SK-N-MC (cell line): ENCODE measurements around the gene AGBL1.
"Not testable (repeated sequence)": the region's sequence is repeated elsewhere in the genome, so short reads cannot be mapped to it uniquely, and the experiment has no call there.

Experiments
- DNase-seq: peaks from one replicate; pipeline ENCODE4 v3.0.0-alpha.2; 2011; ENCODE audit warnings: low read depth, low spot score
- H3K27ac ChIP-seq: fragments of 200-600 bp; sonication (generic); 2 replicates; pipeline ENCODE4 v1.5.1; 2016; ENCODE audit warnings: mixed run types
- H3K36me3 ChIP-seq: fragments of 200-600 bp; sonication (generic); 2 replicates; pipeline ENCODE4 v1.6.1; 2017; ENCODE audit warnings: antibody characterized with exemption, low read length, mixed read lengths; ENCODE audit not compliant: insufficient read depth
- H3K4me3 ChIP-seq: fragments of 200-600 bp; sonication (generic); 2 replicates; pipeline ENCODE4 v1.5.1; 2016
- H3K9ac ChIP-seq: fragments of 200-600 bp; sonication (generic); 2 replicates; pipeline ENCODE4 v1.8.0; 2017; ENCODE audit warnings: mixed run types, mixed read lengths; ENCODE audit not compliant: insufficient read length
- H3K9me3 ChIP-seq: fragments of 200-600 bp; sonication (generic); 2 replicates; pipeline ENCODE4 v1.6.1; 2017; ENCODE audit warnings: low read depth, mild to moderate bottlenecking, antibody characterized with exemption, low read length, moderate library complexity, mixed read lengths
- EZH2 ChIP-seq: fragments of 200-600 bp; sonication (generic); IDR thresholded peaks from one replicate; pipeline ENCODE4 v1.6.1; 2017; ENCODE audit warnings: antibody characterized with exemption
- FOXP2 ChIP-seq: optimal IDR thresholded peaks from 2 replicates; pipeline ENCODE3; 2011; ENCODE audit warnings: mild to moderate bottlenecking, moderate library complexity; ENCODE audit not compliant: insufficient read depth; ENCODE audit errors: extremely low read length, control extremely low read depth
- POLR2AphosphoS5 ChIP-seq: IDR thresholded peaks from 2 replicates; pipeline ENCODE4 v1.6.1; 2012; ENCODE audit warnings: mild to moderate bottlenecking, low read depth, low read length, borderline replicate concordance

AGBL1 gene

DNA sequence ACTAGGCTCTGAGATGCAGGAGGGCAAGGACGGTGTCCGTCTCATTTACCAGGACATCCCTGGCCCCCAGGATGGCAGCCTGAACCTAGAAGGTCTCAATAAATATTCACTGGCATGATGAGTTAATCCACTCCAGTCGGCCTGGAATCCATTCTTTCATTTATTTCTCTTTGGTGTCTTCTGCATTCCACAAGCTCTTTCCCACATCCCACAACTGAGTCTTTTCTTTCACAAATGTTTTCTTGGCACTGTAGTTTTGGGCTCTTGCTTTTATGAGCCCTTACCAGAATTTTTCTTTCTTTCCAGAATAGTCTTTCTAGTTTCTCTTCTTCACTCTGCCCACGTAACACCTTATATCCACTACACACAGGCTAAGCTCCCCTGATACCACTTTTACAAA is 778.0 kb downstream of the AGBL1 start:
- no peak overlapping the region for H3K4me3 ChIP-seq
- no peak overlapping the region for H3K27ac ChIP-seq
- TF ChIP-seq FOXP2 (no peak), EZH2 (no peak)
- no peak for DNase-seq
- H3K36me3 ChIP-seq = no peaks in the 10 kb centered on the region
- no peak overlapping the region for H3K9ac ChIP-seq
- H3K9me3 ChIP-seq = no peaks in the 10 kb centered on the region

DNA sequence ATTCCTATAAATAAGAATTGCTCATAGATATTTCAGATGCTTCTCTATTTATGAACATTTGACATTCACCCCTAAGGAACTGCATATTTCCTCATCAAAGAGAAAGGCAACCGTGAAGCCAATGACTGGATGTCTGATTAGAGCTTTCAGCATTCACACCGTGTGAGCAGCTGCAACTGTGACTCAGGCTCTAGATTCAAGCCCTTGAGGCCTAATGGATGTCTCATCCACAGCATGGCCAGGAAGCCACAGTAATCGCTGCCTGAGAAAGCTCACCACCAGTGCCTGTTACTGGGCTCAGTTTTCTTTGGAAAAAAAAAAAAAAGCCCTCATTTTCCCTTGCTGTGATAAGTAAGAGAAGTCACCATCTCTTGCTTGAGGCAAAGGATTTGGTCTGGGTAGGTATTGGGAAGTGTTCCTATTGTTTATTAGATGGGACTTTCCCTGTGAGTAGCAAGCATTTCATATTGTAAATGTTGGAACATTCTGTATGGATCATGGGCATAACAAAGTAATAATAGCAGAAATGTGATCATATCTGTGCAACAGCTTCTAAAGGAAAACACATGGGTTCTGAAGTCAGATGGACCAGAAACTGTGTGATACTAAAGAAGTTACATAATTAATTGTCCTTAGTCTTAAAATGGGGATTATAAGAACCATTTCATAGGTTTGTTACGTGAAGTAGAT is 783.7 kb downstream of the AGBL1 start:
- Histone ChIP-seq H3K4me3 (no peak overlapping the region), H3K9ac (no peak overlapping the region), H3K9me3 (no peaks in the 10 kb centered on the region), H3K27ac (no peak overlapping the region), H3K36me3 (no peaks in the 10 kb centered on the region)
- TF ChIP-seq POLR2AphosphoS5 (no peak), EZH2 (no peak), FOXP2 (no peak)
- DNase-seq = no peak

DNA sequence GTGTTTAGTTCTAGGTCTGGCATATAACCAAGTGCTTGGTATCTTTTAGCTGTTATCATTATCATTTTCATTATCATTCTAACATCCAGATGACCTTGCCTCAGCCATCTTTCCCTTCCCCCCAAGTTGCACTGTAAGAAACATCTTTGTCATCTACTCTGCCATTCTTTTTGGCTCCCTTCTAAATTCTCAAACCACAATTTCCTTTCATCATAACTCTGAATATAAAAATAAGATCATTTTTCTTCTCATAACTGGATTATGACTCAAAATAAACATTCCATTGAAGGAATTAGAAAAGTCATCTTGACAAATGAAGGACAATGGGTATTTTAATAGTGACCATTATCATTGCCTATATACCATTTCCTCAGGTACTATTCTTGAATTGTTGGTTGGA is 786.2 kb downstream of the AGBL1 start:
- H3K9me3 ChIP-seq = no peaks in the 10 kb centered on the region
- DNase-seq = no peak
- H3K27ac ChIP-seq = no peak overlapping the region
- no peak overlapping the region for H3K4me3 ChIP-seq
- H3K9ac ChIP-seq = no peak overlapping the region
- H3K36me3 ChIP-seq = no peaks in the 10 kb centered on the region
- no peak for TF ChIP-seq EZH2

DNA sequence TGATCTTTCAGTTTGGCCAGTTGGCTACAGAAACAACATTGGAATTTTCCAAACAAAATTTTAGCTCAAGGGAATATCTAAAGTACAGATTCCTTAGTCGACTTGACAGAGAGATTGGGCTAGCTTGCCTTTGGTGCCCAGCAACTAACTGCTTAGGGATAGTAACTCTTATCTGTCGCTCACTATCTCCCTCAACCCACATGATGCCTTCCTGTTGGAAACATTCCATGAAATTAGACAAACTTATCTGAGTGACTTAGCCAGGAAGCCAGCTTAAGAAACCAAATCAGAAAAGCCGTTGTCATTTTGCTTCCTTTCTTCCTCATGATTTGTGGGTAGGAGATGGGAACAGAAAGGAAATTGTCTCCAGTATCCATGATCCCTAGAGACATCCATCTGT is 791.2 kb downstream of the AGBL1 start:
- H3K9ac ChIP-seq = no peak overlapping the region
- TF ChIP-seq POLR2AphosphoS5 = no peak
- no peak for TF ChIP-seq EZH2
- no peak for TF ChIP-seq FOXP2
- no peak overlapping the region for H3K4me3 ChIP-seq
- DNase-seq = no peak
- no peaks in the 10 kb centered on the region for H3K9me3 ChIP-seq
- H3K27ac ChIP-seq = no peak overlapping the region
- no peaks in the 10 kb centered on the region for H3K36me3 ChIP-seq

DNA sequence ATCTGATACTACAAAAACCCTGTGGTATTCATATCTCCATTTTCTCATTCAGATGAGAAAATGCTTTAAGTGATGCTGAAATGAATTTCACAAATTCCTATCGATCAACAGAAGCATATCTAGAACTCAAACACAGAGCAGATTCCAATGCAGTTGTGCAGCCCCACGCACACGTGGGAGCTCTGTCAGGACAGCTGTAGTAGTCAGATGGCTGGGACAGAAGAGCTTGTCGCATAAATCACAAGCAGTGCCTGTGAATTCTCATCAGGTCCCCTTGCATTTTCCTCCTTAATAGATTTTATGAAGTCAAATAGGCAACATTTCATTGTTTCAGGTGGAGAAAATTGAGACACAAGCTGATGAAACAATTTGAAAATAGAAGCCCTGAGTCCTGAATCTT is 792.3 kb downstream of the AGBL1 start:
- no peaks in the 10 kb centered on the region for H3K36me3 ChIP-seq
- DNase-seq = no peak
- H3K27ac ChIP-seq = no peak overlapping the region
- no peaks in the 10 kb centered on the region for H3K9me3 ChIP-seq
- TF ChIP-seq POLR2AphosphoS5 (no peak), FOXP2 (no peak), EZH2 (no peak)
- H3K4me3 ChIP-seq = no peak overlapping the region
- H3K9ac ChIP-seq = no peak overlapping the region

DNA sequence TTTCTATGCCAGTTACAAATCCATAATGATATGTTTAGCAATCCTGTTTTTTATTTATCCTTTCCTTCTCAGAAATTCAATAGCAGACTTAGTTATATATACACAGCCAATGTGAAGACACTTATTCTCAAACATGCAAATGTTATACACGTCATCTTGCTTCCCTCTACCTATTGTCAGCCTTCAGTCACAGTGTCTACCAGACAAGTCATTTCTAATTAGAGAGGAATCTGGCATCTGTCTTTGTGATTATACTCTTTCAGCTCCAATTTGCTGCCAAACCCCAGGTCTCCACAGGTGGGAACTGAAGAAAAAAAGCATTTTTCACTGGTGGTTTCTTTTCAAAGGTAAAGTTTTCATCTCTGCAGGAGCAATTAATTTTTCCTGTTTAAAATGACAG is 793.1 kb downstream of the AGBL1 start:
- Histone ChIP-seq H3K27ac (no peak overlapping the region), H3K9me3 (no peaks in the 10 kb centered on the region), H3K36me3 (no peaks in the 10 kb centered on the region), H3K9ac (no peak overlapping the region), H3K4me3 (no peak overlapping the region)
- no peak for DNase-seq
- TF ChIP-seq EZH2 = no peak
- no peak for TF ChIP-seq POLR2AphosphoS5
- no peak for TF ChIP-seq FOXP2

DNA sequence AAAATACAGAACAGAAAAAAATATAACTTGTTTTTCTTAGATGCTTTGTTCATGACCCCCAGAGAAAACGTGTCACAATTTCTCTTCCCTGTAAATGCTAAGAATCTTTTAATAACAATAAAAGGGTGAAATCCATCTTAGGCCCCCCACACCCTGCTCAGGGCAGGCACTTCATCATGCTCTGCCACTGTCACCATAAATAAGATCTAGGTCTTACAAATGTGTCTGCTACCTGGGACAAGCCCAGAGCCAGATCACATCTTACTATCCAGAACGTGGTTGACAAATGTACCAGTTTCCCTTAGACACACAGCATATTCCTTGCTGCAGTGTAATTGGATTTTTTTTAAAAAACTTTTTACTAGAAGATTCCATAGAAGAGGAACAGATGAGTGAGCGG is 795.4 kb downstream of the AGBL1 start:
- TF ChIP-seq EZH2 (no peak), FOXP2 (no peak), POLR2AphosphoS5 (no peak)
- Histone ChIP-seq H3K4me3 (no peak overlapping the region), H3K9me3 (no peaks in the 10 kb centered on the region), H3K27ac (no peak overlapping the region), H3K36me3 (no peaks in the 10 kb centered on the region), H3K9ac (no peak overlapping the region)
- no peak for DNase-seq

DNA sequence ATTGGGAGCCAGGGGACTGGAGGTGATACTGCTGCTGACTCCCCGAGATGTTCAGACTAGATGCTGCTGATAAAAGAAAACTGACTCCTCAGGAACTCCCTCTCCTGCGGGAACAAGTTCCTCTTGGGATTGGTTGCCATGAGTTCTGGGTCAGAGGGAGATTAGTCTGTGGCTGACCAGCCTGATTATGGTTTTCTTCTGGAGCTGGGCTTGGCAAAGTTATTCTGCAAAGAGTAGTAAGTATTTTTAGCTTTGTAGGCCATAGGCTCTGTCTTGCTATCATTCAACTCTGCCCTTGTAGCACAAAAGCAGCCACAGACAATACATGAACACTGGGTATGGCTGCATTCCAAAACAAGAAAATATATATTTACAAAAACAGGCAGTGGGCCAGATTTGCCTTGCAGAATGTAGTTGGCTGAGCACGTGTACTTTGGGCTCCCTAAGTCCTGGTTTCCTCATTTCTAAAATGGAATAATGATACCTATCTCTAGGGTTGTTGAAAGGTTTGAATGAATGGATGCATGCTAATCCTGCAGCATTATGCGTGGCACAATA is 796.8 kb downstream of the AGBL1 start:
- TF ChIP-seq EZH2 (no peak), POLR2AphosphoS5 (no peak), FOXP2 (no peak)
- Histone ChIP-seq H3K27ac (no peak overlapping the region), H3K9me3 (no peaks in the 10 kb centered on the region), H3K4me3 (no peak overlapping the region), H3K36me3 (no peaks in the 10 kb centered on the region), H3K9ac (no peak overlapping the region)
- DNase-seq = no peak

DNA sequence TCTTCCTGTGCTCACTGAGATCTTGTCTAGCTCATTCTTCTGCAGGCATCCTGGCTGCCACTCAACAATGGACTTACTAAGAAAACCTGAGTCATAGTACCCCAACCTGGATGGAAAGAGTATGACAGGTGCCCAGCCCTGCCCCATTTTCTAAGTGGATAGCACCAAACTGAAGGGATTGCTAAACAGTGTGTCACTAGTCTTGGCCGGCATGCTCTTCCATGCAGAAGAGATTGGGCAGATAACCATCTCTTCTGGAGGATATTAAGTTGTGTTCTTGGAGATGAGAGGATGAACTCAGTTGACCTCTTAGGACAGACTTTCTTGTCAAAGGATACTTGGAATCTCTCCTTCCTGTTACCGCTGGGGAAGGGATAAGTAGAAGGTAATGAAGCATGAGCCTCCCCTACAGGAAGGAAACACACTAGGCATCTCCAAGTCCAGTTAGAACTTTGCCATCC is 797.5 kb downstream of the AGBL1 start:
- TF ChIP-seq EZH2 (no peak), FOXP2 (no peak), POLR2AphosphoS5 (no peak)
- Histone ChIP-seq H3K36me3 (no peaks in the 10 kb centered on the region), H3K27ac (no peak overlapping the region), H3K9ac (no peak overlapping the region), H3K4me3 (no peak overlapping the region), H3K9me3 (no peaks in the 10 kb centered on the region)
- no peak for DNase-seq

DNA sequence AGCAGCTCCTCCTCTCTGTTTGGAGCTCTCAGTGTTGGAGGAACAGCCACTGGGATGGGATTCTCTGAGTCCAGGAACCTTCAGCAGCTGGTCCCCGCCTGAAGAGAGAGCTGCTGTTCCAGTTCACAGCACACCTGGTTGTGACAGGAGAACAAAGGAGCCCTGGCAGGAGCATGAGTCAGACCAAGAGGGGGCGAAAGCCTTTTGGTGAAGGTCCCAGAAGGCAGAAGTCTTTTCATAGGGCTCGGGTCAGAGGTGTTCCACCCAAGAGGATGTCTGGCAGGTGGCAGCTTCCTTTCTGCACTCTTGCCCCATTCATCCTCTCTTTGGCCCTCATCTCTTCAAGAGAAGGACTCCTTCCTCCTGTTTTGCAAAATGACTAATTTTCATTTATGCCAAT is 799.2 kb downstream of the AGBL1 start:
- H3K9me3 ChIP-seq, H3K4me3 ChIP-seq, H3K27ac ChIP-seq, H3K9ac ChIP-seq, DNase-seq, H3K36me3 ChIP-seq: not testable (repeated sequence)
